ENCODE data around the gene ADAMTS2.

The ADAMTS2 gene

GRCh38 chr5:179233909-179234562, 111.2 kb downstream of the ADAMTS2 start:
- TF ChIP-seq YY1 (IDR thresholded peaks at IDR 0.05; ENCODE audit: low read depth) = no peak
- no peak for TF ChIP-seq RAD21 (IDR thresholded peaks at IDR 0.05; ENCODE audit: low read depth)
- no peak for TF ChIP-seq FOXM1 (IDR thresholded peaks at IDR 0.05; ENCODE audit: borderline replicate concordance, low read depth)
- no peak for TF ChIP-seq NFIC (IDR thresholded peaks at IDR 0.05)
- no peak for TF ChIP-seq ZBTB7A (IDR thresholded peaks at IDR 0.05; ENCODE audit: low read depth)
- no peak for TF ChIP-seq TCF12 (IDR thresholded peaks at IDR 0.05; ENCODE audit: low read depth)
- TF ChIP-seq TEAD4 (IDR thresholded peaks at IDR 0.05) = no peak
- TF ChIP-seq, protein P1, sequence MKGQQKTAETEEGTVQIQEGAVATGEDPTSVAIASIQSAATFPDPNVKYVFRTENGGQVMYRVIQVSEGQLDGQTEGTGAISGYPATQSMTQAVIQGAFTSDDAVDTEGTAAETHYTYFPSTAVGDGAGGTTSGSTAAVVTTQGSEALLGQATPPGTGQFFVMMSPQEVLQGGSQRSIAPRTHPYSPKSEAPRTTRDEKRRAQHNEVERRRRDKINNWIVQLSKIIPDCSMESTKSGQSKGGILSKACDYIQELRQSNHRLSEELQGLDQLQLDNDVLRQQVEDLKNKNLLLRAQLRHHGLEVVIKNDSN (IDR thresholded peaks at IDR 0.05) = no peak
- TF ChIP-seq, protein P2, sequence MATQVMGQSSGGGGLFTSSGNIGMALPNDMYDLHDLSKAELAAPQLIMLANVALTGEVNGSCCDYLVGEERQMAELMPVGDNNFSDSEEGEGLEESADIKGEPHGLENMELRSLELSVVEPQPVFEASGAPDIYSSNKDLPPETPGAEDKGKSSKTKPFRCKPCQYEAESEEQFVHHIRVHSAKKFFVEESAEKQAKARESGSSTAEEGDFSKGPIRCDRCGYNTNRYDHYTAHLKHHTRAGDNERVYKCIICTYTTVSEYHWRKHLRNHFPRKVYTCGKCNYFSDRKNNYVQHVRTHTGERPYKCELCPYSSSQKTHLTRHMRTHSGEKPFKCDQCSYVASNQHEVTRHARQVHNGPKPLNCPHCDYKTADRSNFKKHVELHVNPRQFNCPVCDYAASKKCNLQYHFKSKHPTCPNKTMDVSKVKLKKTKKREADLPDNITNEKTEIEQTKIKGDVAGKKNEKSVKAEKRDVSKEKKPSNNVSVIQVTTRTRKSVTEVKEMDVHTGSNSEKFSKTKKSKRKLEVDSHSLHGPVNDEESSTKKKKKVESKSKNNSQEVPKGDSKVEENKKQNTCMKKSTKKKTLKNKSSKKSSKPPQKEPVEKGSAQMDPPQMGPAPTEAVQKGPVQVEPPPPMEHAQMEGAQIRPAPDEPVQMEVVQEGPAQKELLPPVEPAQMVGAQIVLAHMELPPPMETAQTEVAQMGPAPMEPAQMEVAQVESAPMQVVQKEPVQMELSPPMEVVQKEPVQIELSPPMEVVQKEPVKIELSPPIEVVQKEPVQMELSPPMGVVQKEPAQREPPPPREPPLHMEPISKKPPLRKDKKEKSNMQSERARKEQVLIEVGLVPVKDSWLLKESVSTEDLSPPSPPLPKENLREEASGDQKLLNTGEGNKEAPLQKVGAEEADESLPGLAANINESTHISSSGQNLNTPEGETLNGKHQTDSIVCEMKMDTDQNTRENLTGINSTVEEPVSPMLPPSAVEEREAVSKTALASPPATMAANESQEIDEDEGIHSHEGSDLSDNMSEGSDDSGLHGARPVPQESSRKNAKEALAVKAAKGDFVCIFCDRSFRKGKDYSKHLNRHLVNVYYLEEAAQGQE (IDR thresholded peaks at IDR 0.05; ENCODE audit: low read depth) = no peak
- no peak for TF ChIP-seq CREB1 (IDR thresholded peaks at IDR 0.05; ENCODE audit: low read depth)
- no peak for TF ChIP-seq MAX (IDR thresholded peaks at IDR 0.05)
- TF ChIP-seq CEBPB (IDR thresholded peaks at IDR 0.05) = no peak

- TF ChIP-seq TCF12 (IDR thresholded peaks at IDR 0.05; ENCODE audit: low read depth) (no peak), YY1 (IDR thresholded peaks at IDR 0.05; ENCODE audit: low read depth) (no peak), CREB1 (IDR thresholded peaks at IDR 0.05; ENCODE audit: low read depth) (no peak), ZBTB7A (IDR thresholded peaks at IDR 0.05; ENCODE audit: low read depth) (no peak)
Measured at GRCh38 chr5:179232091-179232735, 113.0 kb downstream of the ADAMTS2 start.

- no peak for TF ChIP-seq EGR1 (IDR thresholded peaks at IDR 0.05)
Measured at GRCh38 chr5:179231309-179231708, 114.0 kb downstream of the ADAMTS2 start.

DNA sequence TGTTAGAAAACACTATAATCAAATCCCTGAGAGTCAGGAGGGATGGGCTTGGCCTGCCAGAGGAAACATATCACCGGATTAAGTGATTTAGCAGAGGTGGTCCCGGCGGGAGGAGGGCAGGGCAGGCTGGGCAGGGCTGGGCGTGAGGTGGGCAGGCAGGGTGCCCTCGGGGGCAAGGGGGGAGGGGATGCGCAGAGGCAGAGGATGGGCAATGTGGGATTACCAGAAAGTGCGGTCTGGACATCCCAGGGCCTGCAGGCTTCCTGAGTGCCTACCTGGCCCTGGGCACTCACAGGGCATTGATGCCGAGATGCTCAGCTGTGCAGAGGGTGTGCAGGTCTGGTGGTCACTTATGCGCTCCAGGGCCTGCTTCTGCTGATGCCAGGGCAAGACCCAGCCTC, 115.2 kb downstream of the ADAMTS2 start:
- TF ChIP-seq TCF12 (IDR thresholded peaks at IDR 0.05; ENCODE audit: low read depth) (no peak), CEBPB (IDR thresholded peaks at IDR 0.05) (no peak), MAX (IDR thresholded peaks at IDR 0.05) (no peak), RAD21 (IDR thresholded peaks at IDR 0.05; ENCODE audit: low read depth) (no peak), FOXM1 (IDR thresholded peaks at IDR 0.05; ENCODE audit: borderline replicate concordance, low read depth) (no peak), ZBTB7A (IDR thresholded peaks at IDR 0.05; ENCODE audit: low read depth) (no peak), EGR1 (IDR thresholded peaks at IDR 0.05) (no peak), TEAD4 (IDR thresholded peaks at IDR 0.05) (no peak), TAF1 (IDR thresholded peaks at IDR 0.05; ENCODE audit: low read depth) (no peak), YY1 (IDR thresholded peaks at IDR 0.05; ENCODE audit: low read depth) (no peak), EP300 (IDR thresholded peaks at IDR 0.05; ENCODE audit: borderline replicate concordance) (no peak), NFIC (IDR thresholded peaks at IDR 0.05) (no peak), CREB1 (IDR thresholded peaks at IDR 0.05; ENCODE audit: low read depth) (no peak)
- TF ChIP-seq, protein P1 (IDR thresholded peaks at IDR 0.05) = no peak

DNA sequence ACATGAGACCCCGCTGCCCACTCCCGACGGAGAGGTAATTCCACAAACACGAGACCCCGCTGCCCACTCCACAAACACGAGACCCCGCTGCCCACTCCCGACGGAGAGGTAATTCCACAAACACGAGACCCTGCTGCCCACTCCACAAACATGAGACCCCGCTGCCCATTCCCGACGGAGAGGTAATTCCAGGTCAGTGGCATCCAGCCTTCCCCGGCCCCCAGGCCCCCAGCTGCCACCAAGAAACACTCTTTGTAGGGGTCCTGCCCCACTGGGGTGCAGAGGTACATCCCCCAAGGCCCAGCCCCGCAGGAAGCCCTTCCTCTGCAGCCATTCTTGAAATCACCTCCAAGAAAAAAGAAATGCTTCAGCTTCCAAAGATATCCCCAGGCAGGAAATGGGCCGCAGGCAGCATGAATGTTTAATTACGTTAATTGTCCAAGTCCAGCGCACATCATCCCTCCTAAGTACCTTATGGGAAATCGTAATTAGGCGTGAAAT, 115.9 kb downstream of the ADAMTS2 start:
- no peak for TF ChIP-seq NFIC (IDR thresholded peaks at IDR 0.05)
- no peak for TF ChIP-seq MAX (IDR thresholded peaks at IDR 0.05)
- no peak for TF ChIP-seq TEAD4 (IDR thresholded peaks at IDR 0.05)
- no peak for TF ChIP-seq FOXM1 (IDR thresholded peaks at IDR 0.05; ENCODE audit: borderline replicate concordance, low read depth)
- TF ChIP-seq TCF12 (IDR thresholded peaks at IDR 0.05; ENCODE audit: low read depth) = no peak
- no peak for TF ChIP-seq CREB1 (IDR thresholded peaks at IDR 0.05; ENCODE audit: low read depth)
- TF ChIP-seq, protein P1 (IDR thresholded peaks at IDR 0.05) = no peak
- no peak for TF ChIP-seq EP300 (IDR thresholded peaks at IDR 0.05; ENCODE audit: borderline replicate concordance)
- TF ChIP-seq CEBPB (IDR thresholded peaks at IDR 0.05) = no peak
- TF ChIP-seq YY1 (IDR thresholded peaks at IDR 0.05; ENCODE audit: low read depth) = no peak
- no peak for TF ChIP-seq ZBTB7A (IDR thresholded peaks at IDR 0.05; ENCODE audit: low read depth)
- TF ChIP-seq, protein P2 (IDR thresholded peaks at IDR 0.05; ENCODE audit: low read depth) = no peak
- TF ChIP-seq TAF1 (IDR thresholded peaks at IDR 0.05; ENCODE audit: low read depth) = no peak
- TF ChIP-seq EGR1 (IDR thresholded peaks at IDR 0.05) = no peak
- no peak for TF ChIP-seq RAD21 (IDR thresholded peaks at IDR 0.05; ENCODE audit: low read depth)
